ENCODE results near the gene INPP4A.

- TF ChIP-seq, protein P1, sequence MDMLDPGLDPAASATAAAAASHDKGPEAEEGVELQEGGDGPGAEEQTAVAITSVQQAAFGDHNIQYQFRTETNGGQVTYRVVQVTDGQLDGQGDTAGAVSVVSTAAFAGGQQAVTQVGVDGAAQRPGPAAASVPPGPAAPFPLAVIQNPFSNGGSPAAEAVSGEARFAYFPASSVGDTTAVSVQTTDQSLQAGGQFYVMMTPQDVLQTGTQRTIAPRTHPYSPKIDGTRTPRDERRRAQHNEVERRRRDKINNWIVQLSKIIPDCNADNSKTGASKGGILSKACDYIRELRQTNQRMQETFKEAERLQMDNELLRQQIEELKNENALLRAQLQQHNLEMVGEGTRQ (IDR thresholded peaks at IDR 0.05; ENCODE audit: borderline replicate concordance, low read depth, low read length), result no peak
- no peak for TF ChIP-seq ESRRA (IDR thresholded peaks at IDR 0.05; ENCODE audit: low read length)
- TF ChIP-seq RAD21 (IDR thresholded peaks at IDR 0.05; ENCODE audit: insufficient read depth, low read depth, low read length), result no peak
- TF ChIP-seq, protein P2, sequence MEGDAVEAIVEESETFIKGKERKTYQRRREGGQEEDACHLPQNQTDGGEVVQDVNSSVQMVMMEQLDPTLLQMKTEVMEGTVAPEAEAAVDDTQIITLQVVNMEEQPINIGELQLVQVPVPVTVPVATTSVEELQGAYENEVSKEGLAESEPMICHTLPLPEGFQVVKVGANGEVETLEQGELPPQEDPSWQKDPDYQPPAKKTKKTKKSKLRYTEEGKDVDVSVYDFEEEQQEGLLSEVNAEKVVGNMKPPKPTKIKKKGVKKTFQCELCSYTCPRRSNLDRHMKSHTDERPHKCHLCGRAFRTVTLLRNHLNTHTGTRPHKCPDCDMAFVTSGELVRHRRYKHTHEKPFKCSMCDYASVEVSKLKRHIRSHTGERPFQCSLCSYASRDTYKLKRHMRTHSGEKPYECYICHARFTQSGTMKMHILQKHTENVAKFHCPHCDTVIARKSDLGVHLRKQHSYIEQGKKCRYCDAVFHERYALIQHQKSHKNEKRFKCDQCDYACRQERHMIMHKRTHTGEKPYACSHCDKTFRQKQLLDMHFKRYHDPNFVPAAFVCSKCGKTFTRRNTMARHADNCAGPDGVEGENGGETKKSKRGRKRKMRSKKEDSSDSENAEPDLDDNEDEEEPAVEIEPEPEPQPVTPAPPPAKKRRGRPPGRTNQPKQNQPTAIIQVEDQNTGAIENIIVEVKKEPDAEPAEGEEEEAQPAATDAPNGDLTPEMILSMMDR (IDR thresholded peaks at IDR 0.05 in 2 of 3, conservative IDR thresholded peaks at IDR 0.05 in 1 of 3; ENCODE audit: control insufficient read depth in 2 of 3, extremely low read depth in 1 of 3, insufficient read depth in 1 of 3, low read depth in 3 of 3, low read length in 3 of 3), result no peak
- TF ChIP-seq ZNF384 (IDR thresholded peaks at IDR 0.05; ENCODE audit: borderline replicate concordance, low read depth, low read length), result no peak
- TF ChIP-seq POLR2AphosphoS5 (IDR thresholded peaks at IDR 0.05; ENCODE audit: low read length), result no peak
- TF ChIP-seq ZBTB40 (IDR thresholded peaks at IDR 0.05; ENCODE audit: borderline replicate concordance), result no peak
- TF ChIP-seq, protein P3, sequence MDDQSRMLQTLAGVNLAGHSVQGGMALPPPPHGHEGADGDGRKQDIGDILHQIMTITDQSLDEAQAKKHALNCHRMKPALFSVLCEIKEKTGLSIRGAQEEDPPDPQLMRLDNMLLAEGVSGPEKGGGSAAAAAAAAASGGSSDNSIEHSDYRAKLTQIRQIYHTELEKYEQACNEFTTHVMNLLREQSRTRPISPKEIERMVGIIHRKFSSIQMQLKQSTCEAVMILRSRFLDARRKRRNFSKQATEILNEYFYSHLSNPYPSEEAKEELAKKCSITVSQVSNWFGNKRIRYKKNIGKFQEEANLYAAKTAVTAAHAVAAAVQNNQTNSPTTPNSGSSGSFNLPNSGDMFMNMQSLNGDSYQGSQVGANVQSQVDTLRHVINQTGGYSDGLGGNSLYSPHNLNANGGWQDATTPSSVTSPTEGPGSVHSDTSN (IDR thresholded peaks at IDR 0.05; ENCODE audit: insufficient replicate concordance, low read depth, low read length), result no peak
- no peak for TF ChIP-seq SIN3A (IDR thresholded peaks at IDR 0.05; ENCODE audit: low read depth, low read length)
Measured at GRCh38 chr2:98535971-98536677, 91.5 kb downstream of the INPP4A start.

Measured in GM12878 (cell line).